GM20431 (cell line): ENCODE measurements around the gene NEURL1.
"Not testable (repeated sequence)": the region's sequence is repeated elsewhere in the genome, so short reads cannot be mapped to it uniquely, and the experiment has no call there.

Experiments
- in situ Hi-C: fragments of 300-500 bp; cut with MseI, MboI; formaldehyde crosslinking; loops from one replicate; pipeline ENCODE4 v1.15.0; 2020; ENCODE audit warnings: low sequenced_read_pairs; ENCODE audit not compliant: unreplicated experiment

NEURL1 gene

GRCh38 chr10:103490986-103491314 lies 2.6 kb upstream of the NEURL1 start:
- in situ Hi-C loops = loop anchor here (25.0 kb wide), 1 partner anchor 654 kb away; the partner anchor contains the start of gene CYP17A1

GRCh38 chr10:103491729-103492364 lies 1.7 kb upstream of the NEURL1 start:
- in situ Hi-C loops = loop anchor here (25.0 kb wide), 1 partner anchor 655 kb away; the partner anchor contains the start of gene CYP17A1

GRCh38 chr10:103492655-103493261 lies 747 bp upstream of the NEURL1 start:
- in situ Hi-C loops = loop anchor here (25.0 kb wide), 1 partner anchor 655 kb away; the partner anchor contains the start of gene CYP17A1

GRCh38 chr10:103493916-103494877 lies 692 bp downstream of the NEURL1 start:
- in situ Hi-C loops = loop anchor here (25.0 kb wide), 1 partner anchor 657 kb away; the partner anchor contains the start of gene CYP17A1

GRCh38 chr10:103495321-103495720 lies 1.8 kb downstream of the NEURL1 start:
- in situ Hi-C loops = loop anchor here (25.0 kb wide), 1 partner anchor 658 kb away; the partner anchor contains the start of gene CYP17A1

GRCh38 chr10:103497161-103497915 lies 3.8 kb downstream of the NEURL1 start:
- in situ Hi-C loops = loop anchor here (25.0 kb wide), 1 partner anchor 660 kb away; the partner anchor contains the start of gene CYP17A1

- in situ Hi-C loops = loop anchor here (25.0 kb wide), 1 partner anchor 662 kb away; the partner anchor contains the start of gene CYP17A1
Measured at GRCh38 chr10:103498936-103499638, 5.6 kb downstream of the NEURL1 start.

GRCh38 chr10:103499881-103500280 lies 6.4 kb downstream of the NEURL1 start:
- in situ Hi-C loops = loop anchor here (25.0 kb wide), 1 partner anchor 663 kb away; the partner anchor contains the start of gene CYP17A1

GRCh38 chr10:103500481-103500880 lies 7.0 kb downstream of the NEURL1 start:
- in situ Hi-C loops = no loop called here

GRCh38 chr10:103501186-103501585 lies 7.7 kb downstream of the NEURL1 start:
- in situ Hi-C loops = no loop called here

GRCh38 chr10:103502849-103503660 lies 9.6 kb downstream of the NEURL1 start:
- in situ Hi-C loops = no loop called here

- in situ Hi-C loops = not testable (repeated sequence)
Measured at GRCh38 chr10:103503777-103504176, 10.3 kb downstream of the NEURL1 start.

GRCh38 chr10:103504181-103504783 lies 10.8 kb downstream of the NEURL1 start:
- in situ Hi-C loops = no loop called here

GRCh38 chr10:103506061-103506460 lies 12.6 kb downstream of the NEURL1 start:
- in situ Hi-C loops = no loop called here

GRCh38 chr10:103507235-103508191 lies 14.0 kb downstream of the NEURL1 start:
- in situ Hi-C loops = no loop called here

GRCh38 chr10:103510046-103510685 lies 16.7 kb downstream of the NEURL1 start:
- in situ Hi-C loops = no loop called here
